H9 (cell line): Measurements from ENCODE around the gene DPYD. TPM values are rescaled to one million over a fixed set of nuclear protein-coding genes. Genes with fewer than 3 reads are reported as not detected.

Experiments
- DNase-seq: peaks from one replicate; pipeline ENCODE4 v3.0.0-alpha.2; 2017
- H2AFZ ChIP-seq: one replicate; pipeline ENCODE4 v1.6.1; 2013; ENCODE audit warnings: mild to moderate bottlenecking, low read length, control low read depth, moderate library complexity
- H2AK5ac ChIP-seq: 2 replicates; pipeline ENCODE4 v1.6.1; 2013; ENCODE audit warnings: low read length, control low read depth, mixed read lengths; ENCODE audit not compliant: insufficient read length
- H2BK120ac ChIP-seq: one replicate; pipeline ENCODE4 v1.6.1; 2013; ENCODE audit warnings: low read depth, mild to moderate bottlenecking, low read length, control low read depth, inconsistent platforms; ENCODE audit not compliant: poor library complexity, severe bottlenecking
- H2BK12ac ChIP-seq: 2 replicates; pipeline ENCODE4 v1.6.1; 2013; ENCODE audit warnings: low read length, control low read depth, mixed read lengths, low read depth; ENCODE audit not compliant: insufficient read length
- H2BK15ac ChIP-seq: 2 replicates; pipeline ENCODE4 v1.6.1; 2013; ENCODE audit warnings: low read depth, low read length, control low read depth
- H2BK20ac ChIP-seq: one replicate; pipeline ENCODE4 v1.6.1; 2013; ENCODE audit warnings: low read depth, mild to moderate bottlenecking, low read length, control low read depth, inconsistent platforms; ENCODE audit not compliant: poor library complexity, severe bottlenecking
- H2BK5ac ChIP-seq: 2 replicates; pipeline ENCODE4 v1.6.1; 2013; ENCODE audit warnings: low read length, control low read depth, mixed read lengths; ENCODE audit not compliant: insufficient read length
- H3K14ac ChIP-seq: 2 replicates; pipeline ENCODE4 v1.6.1; 2013; ENCODE audit warnings: low read length, control low read depth; ENCODE audit not compliant: insufficient read depth
- H3K18ac ChIP-seq: 2 replicates; pipeline ENCODE4 v1.6.1; 2013; ENCODE audit warnings: low read depth, mild to moderate bottlenecking, mixed read lengths, low read length, control low read depth; ENCODE audit not compliant: insufficient read length
- H3K23ac ChIP-seq: 2 replicates; pipeline ENCODE4 v1.6.1; 2013; ENCODE audit warnings: low read length, control low read depth, mixed read lengths, low read depth; ENCODE audit not compliant: insufficient read length
- H3K23me2 ChIP-seq: 2 replicates; pipeline ENCODE4 v1.6.1; 2013; ENCODE audit warnings: low read depth, mild to moderate bottlenecking, mixed read lengths, low read length, control low read depth; ENCODE audit not compliant: insufficient read length, poor library complexity, severe bottlenecking
- H3K27ac ChIP-seq: 2 replicates; pipeline ENCODE4 v1.5.1; 2013; ENCODE audit warnings: low read length, control low read depth, mixed read lengths, low read depth; ENCODE audit not compliant: insufficient read length
- H3K27me3 ChIP-seq: 2 replicates; pipeline ENCODE4 v1.6.1; 2013; ENCODE audit warnings: low read length, control low read depth, inconsistent platforms; ENCODE audit not compliant: insufficient read depth
- H3K4ac ChIP-seq: 2 replicates; pipeline ENCODE4 v1.6.1; 2013; ENCODE audit warnings: low read depth, mild to moderate bottlenecking, control low read depth, inconsistent platforms, low read length, moderate library complexity
- H3K4me1 ChIP-seq: 2 replicates; pipeline ENCODE4 v1.6.1; 2013; ENCODE audit warnings: low read length, control low read depth, inconsistent platforms; ENCODE audit not compliant: insufficient read depth
- H3K4me2 ChIP-seq: 2 replicates; pipeline ENCODE4 v1.6.1; 2013; ENCODE audit warnings: low read length, control low read depth, mixed read lengths; ENCODE audit not compliant: insufficient read length, insufficient read depth
- H3K56ac ChIP-seq: 2 replicates; pipeline ENCODE4 v1.6.1; 2013; ENCODE audit warnings: low read depth, mild to moderate bottlenecking, mixed read lengths, low read length, control low read depth; ENCODE audit not compliant: insufficient read length
- H3K79me1 ChIP-seq: 2 replicates; pipeline ENCODE4 v1.6.1; 2013; ENCODE audit warnings: low read depth, mild to moderate bottlenecking, moderate library complexity, low read length, control low read depth, inconsistent platforms; ENCODE audit not compliant: insufficient read depth, poor library complexity, severe bottlenecking
- H3K79me2 ChIP-seq: 2 replicates; pipeline ENCODE4 v1.6.1; 2013; ENCODE audit warnings: low read length, control low read depth, inconsistent platforms; ENCODE audit not compliant: insufficient read depth
- H3K9ac ChIP-seq: 2 replicates; pipeline ENCODE4 v1.6.1; 2013; ENCODE audit warnings: low read length, control low read depth, mixed read lengths; ENCODE audit not compliant: insufficient read length; ENCODE audit errors: extremely low read depth
- H3K9me3 ChIP-seq: one replicate; pipeline ENCODE4 v1.6.1; 2013; ENCODE audit warnings: low read depth, low read length, inconsistent platforms; ENCODE audit not compliant: control insufficient read depth
- H3T11ph ChIP-seq: one replicate; pipeline ENCODE4 v1.6.1; 2013; ENCODE audit warnings: mild to moderate bottlenecking, low read length, control low read depth, inconsistent platforms
- H4K20me1 ChIP-seq: one replicate; pipeline ENCODE4 v1.6.1; 2013; ENCODE audit not compliant: control insufficient read depth, insufficient read length, insufficient read depth
- H4K5ac ChIP-seq: 2 replicates; pipeline ENCODE4 v1.6.1; 2013; ENCODE audit warnings: low read depth, mild to moderate bottlenecking, mixed read lengths, low read length, control low read depth; ENCODE audit not compliant: insufficient read length
- H4K8ac ChIP-seq: replicated peaks from 2 replicates; pipeline ENCODE4 v1.6.1; 2013; ENCODE audit warnings: low read length, control low read depth, mixed read lengths, low read depth; ENCODE audit not compliant: insufficient read length
- H4K91ac ChIP-seq: 2 replicates; pipeline ENCODE4 v1.6.1; 2013; ENCODE audit warnings: low read depth, mild to moderate bottlenecking, moderate library complexity, mixed read lengths, low read length, control low read depth; ENCODE audit not compliant: insufficient read length
- H3K27ac Mint-ChIP-seq, 3 experiments: 2 replicates in 2 of 3; 3 replicates in 1 of 3; pipeline ENCODE4 v1.8.0; 2020 to 2021; ENCODE audit warnings: mixed read lengths in 3 of 3, mild to moderate bottlenecking in 1 of 3, moderate library complexity in 1 of 3
- H3K27me3 Mint-ChIP-seq: 2 replicates; pipeline ENCODE4 v1.8.0; 2021; ENCODE audit warnings: low read depth, mild to moderate bottlenecking, moderate library complexity, mixed read lengths
- H3K36me3 Mint-ChIP-seq, 3 experiments: 2 replicates in 2 of 3; 3 replicates in 1 of 3; pipeline ENCODE4 v1.8.0; 2020 to 2021; ENCODE audit warnings: low read depth in 3 of 3, mixed read lengths in 3 of 3; ENCODE audit not compliant: insufficient read depth in 1 of 3
- H3K4me1 Mint-ChIP-seq, 2 experiments: 2 replicates each; pipeline ENCODE4 v1.8.0; 2020; ENCODE audit warnings: mixed read lengths in 2 of 2
- H3K4me3 Mint-ChIP-seq, 2 experiments: 2 replicates in 1 of 2; 3 replicates in 1 of 2; pipeline ENCODE4 v1.8.0; 2020 to 2021; ENCODE audit warnings: mild to moderate bottlenecking in 2 of 2, mixed read lengths in 2 of 2, moderate library complexity in 1 of 2
- H3K9me3 Mint-ChIP-seq, 2 experiments: 2 replicates in 1 of 2; 3 replicates in 1 of 2; pipeline ENCODE4 v1.8.0; 2020; ENCODE audit warnings: mild to moderate bottlenecking in 2 of 2, mixed read lengths in 2 of 2, moderate library complexity in 1 of 2
- CTCF ChIP-seq: fragments of 200-600 bp; sonication (generic); conservative IDR thresholded peaks from 3 replicates; pipeline ENCODE4 v1.8.0; 2021; ENCODE audit warnings: antibody characterized with exemption, mild to moderate bottlenecking
- WGBS: extraction: QIAGEN DNeasy Blood & Tissue Kit; methylation state at CpG from one replicate; pipeline ENCODE4 v1.1.7; 2013; ENCODE audit warnings: missing lambda C conversion rate, low lambda C conversion rate, mixed read lengths; ENCODE audit not compliant: insufficient read length; ENCODE audit errors: extremely low coverage; 5-methylcytosine and 5-hydroxymethylcytosine counted together
- total RNA-seq: library from RNA; stranded (reverse); gene quantifications from 2 replicates; pipeline ENCODE4 v1.2.1, GENCODE V29; 2021

The DPYD gene
- total RNA-seq, 1 experiment from 2014 or later = 0.37 TPM

DNA sequence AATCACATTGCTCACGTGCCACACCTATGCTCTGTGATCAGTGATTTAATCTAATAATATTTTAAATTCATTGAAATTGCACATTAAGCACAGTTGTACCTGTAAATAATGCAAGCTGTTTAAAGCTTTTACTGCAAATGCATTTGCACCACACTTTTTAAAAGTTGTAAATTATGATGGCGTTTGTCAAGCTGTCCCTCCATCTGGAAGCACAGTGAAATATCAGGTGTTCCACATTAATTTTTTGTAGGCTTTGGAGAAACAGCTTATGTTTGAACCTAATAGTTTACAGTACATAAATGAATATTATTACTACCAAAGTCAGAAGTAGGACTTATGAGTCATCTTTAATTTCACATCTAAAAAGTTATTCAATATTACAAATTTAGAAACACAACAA, 3.0 kb upstream of the DPYD start:
- no peaks in the 10 kb centered on the region for H3K79me2 ChIP-seq
- no peak overlapping the region for H3K9ac ChIP-seq
- no peak overlapping the region for H4K8ac ChIP-seq
- H2BK120ac ChIP-seq = no peak overlapping the region
- no peaks in the 10 kb centered on the region for H3K27me3 ChIP-seq
- H2AK5ac ChIP-seq = no peak overlapping the region
- H3K27ac Mint-ChIP-seq = no peak overlapping the region
- H3K27ac ChIP-seq = no peak overlapping the region
- no peak overlapping the region for H2BK5ac ChIP-seq
- no peak for DNase-seq
- H3T11ph ChIP-seq = no peak overlapping the region
- no peaks in the 10 kb centered on the region for H3K4me1 ChIP-seq
- peaks cover 15 to 16% of the 10 kb centered on the region in 2 experiments for H3K4me1 Mint-ChIP-seq
- no peak overlapping the region for H3K4me2 ChIP-seq
- H3K79me1 ChIP-seq = no peaks in the 10 kb centered on the region
- H3K23ac ChIP-seq = no peak overlapping the region
- H3K36me3 Mint-ChIP-seq = no peaks in the 10 kb centered on the region
- no peaks in the 10 kb centered on the region for H3K9me3 ChIP-seq
- H3K18ac ChIP-seq = no peak overlapping the region
- peaks cover 19% of the 10 kb centered on the region for H3K27me3 Mint-ChIP-seq
- no peak overlapping the region for H2BK12ac ChIP-seq
- no peak overlapping the region for H3K4ac ChIP-seq
- H4K91ac ChIP-seq = no peak overlapping the region
- WGBS = no CpG with 5 or more reads among the region's 2 CpGs
- H3K4me3 Mint-ChIP-seq = no peak overlapping the region
- TF ChIP-seq CTCF = no peak
- H4K20me1 ChIP-seq = no peaks in the 10 kb centered on the region
- H3K23me2 ChIP-seq = peaks cover 3% of the 10 kb centered on the region
- no peaks in the 10 kb centered on the region for H3K9me3 Mint-ChIP-seq
- no peak overlapping the region for H2BK15ac ChIP-seq
- no peak overlapping the region for H3K56ac ChIP-seq
- no peak overlapping the region for H3K14ac ChIP-seq
- H2AFZ ChIP-seq = no peak overlapping the region
- H2BK20ac ChIP-seq = no peak overlapping the region
- no peak overlapping the region for H4K5ac ChIP-seq
